Measurements from ENCODE around the gene ABCC3.
A peak's percentile ranks its signal among the peaks of the same experiment; 100 is the strongest.
"Not testable (repeated sequence)": the region's sequence is repeated elsewhere in the genome, so short reads cannot be mapped to it uniquely, and the experiment has no call there.

The ABCC3 gene

DNA sequence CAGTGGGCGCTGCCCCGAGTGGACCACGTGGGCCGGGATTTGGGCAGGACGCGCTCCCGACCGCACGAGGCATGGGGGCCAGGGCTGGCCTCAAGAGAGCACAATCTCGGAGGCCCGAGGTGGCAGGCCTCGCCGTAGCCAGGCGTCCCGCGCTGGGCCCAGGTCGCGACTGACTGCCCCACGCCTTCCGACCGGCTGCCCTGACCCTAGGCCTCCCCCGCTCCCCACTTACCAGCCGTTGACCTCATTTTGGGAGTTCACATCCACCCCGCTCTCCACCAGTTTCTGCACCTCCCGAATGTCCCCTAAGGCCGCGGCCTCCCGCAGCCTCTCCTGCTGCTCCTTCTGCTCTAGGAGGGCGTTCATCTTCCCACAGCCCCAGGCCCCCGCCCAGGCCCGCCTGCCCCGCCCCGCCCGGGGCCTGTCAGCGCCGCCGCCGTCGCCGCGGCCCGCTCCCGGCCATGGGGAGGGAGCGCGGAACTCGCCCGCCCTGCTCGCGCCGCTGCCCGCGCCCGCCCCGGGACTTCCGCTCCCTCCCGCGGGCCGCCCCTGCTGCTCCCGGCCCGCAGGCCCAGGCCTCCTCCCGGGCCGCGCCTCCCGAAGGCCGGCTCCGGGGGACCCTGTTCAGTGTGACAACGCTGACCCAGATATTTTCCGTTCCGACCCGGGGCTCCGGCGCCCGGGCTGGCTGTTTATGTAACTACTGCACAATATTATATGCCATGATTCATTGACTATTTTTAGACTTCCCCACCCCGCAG is 72.8 kb downstream of the ABCC3 start, which contains the start of gene ANKRD40:
TSS of gene ANKRD40 (minus strand) at position 626 of the 761 bp plus-strand sequence. CDS start at position 366, 260 bp downstream.
- DNase-seq (ENCODE audit: low spot score): peak; percentile 86

DNA sequence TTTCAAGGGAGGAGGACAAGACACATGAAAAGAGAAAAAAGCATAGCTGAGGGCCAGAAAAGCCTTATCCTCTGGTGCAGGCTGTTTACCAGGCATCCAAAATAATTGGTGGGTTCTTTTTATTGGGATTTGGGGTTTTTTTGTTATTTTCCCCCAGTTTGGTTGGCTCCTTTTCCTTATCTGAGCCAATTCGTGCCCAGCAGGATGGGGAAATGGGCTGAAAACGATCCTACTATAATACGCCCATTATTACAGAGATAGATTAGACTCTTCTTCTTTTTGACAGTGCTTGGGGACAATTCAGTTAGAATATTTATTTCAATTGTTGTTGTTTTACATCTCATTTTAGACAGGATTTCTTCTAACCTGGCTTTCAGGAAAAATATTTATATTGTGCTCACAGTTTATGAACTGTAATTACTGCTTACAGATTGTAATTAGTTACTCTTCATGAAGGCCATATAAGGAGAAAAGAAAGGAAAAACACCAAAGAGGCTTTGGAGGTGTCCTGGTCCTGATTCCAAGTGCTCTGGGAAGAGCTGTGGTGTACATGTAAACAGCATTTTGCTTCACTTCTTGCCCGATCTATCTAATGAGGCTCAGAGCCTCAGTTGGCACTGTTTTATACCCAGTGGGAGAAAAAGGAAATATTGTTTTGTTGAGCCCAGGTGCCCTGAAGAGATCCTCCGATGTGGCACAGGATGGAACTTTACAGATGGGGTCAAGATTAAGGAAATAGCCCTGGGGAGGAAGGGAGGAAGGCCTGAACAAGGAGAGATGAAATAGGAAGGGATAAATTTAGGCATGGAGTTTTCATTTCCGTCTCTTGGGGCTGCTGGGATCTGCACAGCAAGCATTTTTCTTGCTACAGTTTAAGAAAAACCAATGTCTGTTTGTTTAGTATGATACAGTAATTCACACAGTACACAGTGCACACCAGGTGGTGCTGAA is 73.6 kb downstream of the ABCC3 start:
- no peak for DNase-seq (ENCODE audit: low spot score)

- DNase-seq (ENCODE audit: low spot score): not testable (repeated sequence)
Observed at GRCh38 chr17:50709053-50709452, 74.4 kb downstream of the ABCC3 start.

GRCh38 chr17:50710025-50710424 is 75.3 kb downstream of the ABCC3 start:
- DNase-seq (ENCODE audit: low spot score): no peak

DNA sequence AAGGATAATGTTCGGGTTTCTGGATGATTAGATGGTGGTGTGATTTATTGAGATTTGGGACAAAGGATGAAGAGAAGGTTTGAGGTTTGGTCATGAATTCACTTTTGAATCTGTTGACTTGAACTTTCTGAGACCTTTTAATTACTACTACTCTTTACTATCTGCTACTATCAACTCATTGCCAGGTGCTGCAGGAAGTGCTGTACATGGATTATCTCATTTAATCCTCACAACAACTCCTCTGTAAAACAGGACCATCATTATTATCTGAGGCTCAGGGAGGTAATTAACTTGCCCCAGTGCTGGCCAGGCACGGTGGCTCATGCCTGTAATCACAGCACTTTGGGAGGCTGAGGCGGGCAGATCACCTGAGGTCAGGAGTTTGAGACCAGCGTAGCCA is 76.0 kb downstream of the ABCC3 start:
- DNase-seq (ENCODE audit: low spot score): no peak

- no peak for DNase-seq (ENCODE audit: low spot score)
Observed at GRCh38 chr17:50712641-50713040, 78.0 kb downstream of the ABCC3 start.

DNA sequence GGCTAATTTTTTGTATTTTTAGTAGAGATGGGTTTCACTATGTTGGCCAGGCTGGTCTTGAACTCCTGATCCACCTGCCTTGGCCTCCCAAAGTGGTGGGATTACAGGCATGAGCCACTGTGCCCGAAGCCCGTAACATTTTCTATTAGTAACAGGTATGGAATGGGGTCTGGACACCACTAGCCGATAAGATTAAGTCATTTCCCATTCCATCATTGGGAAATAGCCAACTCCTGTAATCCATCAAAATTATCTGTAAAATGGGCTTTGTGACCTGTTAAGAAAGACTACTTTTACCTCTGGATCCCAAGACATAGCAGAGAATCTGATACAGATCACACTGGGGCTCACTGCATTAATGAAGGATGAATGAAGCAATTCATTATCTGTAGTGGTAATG is 80.8 kb downstream of the ABCC3 start:
- no peak for DNase-seq (ENCODE audit: low spot score)

DNA sequence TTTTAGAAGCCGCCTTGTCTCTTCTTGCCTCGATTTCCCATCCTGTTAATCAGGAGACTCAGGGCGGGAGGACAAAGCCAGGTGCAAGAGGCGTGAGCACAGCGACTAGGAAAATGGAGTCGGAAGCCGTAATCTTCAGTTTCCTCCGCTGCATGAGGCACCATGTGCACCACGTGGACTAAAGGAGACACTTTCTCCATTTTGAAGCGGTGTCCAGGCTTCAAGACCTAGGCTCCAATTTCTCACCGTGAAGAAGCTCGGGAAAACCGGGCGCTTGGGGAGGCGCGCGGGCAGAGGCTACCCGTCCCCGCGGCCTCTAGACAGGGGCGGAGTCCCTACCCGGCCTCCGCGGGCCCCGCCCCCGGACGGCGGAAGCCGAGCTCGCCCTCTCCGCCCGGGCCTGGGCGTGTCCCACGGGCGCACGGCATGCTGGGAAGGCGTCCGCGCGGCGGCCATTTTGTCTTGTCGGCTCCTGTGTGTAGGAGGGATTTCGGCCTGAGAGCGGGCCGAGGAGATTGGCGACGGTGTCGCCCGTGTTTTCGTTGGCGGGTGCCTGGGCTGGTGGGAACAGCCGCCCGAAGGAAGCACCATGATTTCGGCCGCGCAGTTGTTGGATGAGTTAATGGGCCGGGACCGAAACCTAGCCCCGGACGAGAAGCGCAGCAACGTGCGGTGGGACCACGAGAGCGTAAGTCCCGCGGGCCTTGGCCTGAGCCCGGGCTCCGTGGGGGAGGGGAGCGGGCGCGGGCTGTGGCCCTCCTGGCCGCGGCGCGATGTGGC is 84.7 kb downstream of the ABCC3 start, which contains the start of gene LUC7L3:
TSS of gene LUC7L3 (plus strand) at position 460 of the 780 bp plus-strand sequence. CDS start at position 590, 130 bp downstream.
- peak; percentile 95 for DNase-seq (ENCODE audit: low spot score)

- DNase-seq (ENCODE audit: low spot score): no peak
Observed at GRCh38 chr17:50719924-50720794, 85.5 kb downstream of the ABCC3 start.

DNA sequence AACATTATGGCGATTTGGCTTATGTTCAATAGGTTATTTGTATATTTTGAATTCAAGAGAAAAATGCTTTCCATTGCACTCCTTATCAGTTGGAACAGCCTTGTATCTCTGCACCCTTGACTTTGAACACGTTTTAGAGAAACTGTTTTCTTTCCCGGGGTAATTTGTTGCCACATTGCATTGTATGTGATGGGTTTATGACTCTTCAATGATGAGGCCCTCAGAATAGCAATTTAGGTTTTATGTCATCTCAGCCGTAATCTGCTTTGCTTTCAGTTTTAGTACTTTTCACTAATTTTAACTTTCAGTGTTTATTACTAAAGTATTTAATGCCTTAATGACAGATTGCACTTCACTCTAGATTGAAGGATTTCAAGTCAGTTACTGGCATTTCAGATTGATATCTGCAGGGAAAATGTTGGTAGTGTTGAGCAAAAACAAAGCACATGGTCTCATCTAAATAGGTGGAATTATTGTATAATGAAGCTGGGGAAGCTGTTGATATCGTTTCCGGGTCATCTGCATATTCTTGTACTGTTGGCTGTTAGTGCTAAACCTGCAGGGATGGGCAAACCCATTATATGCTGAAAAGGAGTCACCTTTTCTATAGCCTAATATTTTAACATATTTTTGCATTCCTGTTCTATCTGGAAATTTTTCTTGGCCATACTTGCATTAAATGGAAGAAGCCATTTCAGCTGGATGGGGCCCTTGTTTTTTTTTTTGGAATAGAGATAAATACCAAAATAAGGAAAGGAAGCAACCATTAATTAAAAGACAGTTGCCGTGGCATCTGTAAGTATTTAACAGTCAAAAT is 86.7 kb downstream of the ABCC3 start:
- no peak for DNase-seq (ENCODE audit: low spot score)

DNA sequence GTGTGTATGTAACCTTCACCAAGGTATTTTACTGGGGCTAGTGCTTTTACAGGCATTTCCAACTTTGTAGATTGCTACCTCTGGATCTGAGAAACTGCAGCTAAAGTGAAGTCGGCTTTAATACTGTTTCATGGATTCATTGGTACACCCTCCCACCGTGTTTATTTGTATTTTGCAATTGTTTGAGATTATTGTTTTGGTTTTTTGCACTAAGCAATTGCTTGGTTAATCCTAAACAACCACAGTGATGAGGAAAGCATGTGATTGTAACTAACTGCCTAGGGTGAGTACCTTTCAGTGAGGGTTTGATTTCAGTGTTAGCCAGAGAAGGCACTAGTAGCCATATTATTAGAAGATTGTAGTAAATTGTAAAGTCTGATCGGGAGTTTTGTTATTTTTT is 88.1 kb downstream of the ABCC3 start:
- no peak for DNase-seq (ENCODE audit: low spot score)

DNA sequence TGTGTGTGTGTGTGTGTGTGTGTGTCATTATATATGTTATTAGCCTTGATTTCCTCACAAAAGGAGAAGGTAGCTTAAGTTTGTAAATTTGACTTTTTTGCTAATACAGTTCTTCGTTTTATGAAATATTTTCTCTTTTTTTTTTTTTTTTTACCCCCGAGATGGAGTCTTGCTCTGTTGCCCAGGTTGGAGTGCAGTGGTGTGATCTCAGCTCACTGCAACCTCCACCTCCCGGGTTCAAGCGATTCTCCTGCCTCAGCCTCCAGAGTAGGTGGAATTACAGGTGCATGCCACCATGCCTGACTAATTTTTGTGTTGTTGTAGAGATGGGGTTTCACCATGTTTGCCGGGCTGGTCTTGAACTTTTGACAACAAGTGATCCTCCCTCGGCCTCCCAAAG is 89.9 kb downstream of the ABCC3 start:
- not testable (repeated sequence) for DNase-seq (ENCODE audit: low spot score)

- no peak for DNase-seq (ENCODE audit: low spot score)
Observed at GRCh38 chr17:50725769-50726655, 91.3 kb downstream of the ABCC3 start.

DNA sequence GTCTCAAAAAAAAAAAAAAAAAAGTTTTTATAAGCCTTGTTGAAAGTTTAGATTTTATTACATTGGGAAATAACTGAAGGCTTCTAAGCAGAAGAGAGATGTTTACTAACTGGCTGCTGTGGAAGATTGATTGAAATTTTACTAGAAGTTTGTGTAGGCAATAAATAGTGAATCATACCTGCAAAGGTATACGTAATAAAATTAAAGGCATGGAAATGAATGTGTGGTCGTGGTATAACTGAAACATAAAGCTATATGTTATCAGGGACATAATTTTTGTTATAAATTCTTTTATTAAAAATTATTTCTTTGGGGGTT is 93.4 kb downstream of the ABCC3 start:
- DNase-seq (ENCODE audit: low spot score): no peak

DNA sequence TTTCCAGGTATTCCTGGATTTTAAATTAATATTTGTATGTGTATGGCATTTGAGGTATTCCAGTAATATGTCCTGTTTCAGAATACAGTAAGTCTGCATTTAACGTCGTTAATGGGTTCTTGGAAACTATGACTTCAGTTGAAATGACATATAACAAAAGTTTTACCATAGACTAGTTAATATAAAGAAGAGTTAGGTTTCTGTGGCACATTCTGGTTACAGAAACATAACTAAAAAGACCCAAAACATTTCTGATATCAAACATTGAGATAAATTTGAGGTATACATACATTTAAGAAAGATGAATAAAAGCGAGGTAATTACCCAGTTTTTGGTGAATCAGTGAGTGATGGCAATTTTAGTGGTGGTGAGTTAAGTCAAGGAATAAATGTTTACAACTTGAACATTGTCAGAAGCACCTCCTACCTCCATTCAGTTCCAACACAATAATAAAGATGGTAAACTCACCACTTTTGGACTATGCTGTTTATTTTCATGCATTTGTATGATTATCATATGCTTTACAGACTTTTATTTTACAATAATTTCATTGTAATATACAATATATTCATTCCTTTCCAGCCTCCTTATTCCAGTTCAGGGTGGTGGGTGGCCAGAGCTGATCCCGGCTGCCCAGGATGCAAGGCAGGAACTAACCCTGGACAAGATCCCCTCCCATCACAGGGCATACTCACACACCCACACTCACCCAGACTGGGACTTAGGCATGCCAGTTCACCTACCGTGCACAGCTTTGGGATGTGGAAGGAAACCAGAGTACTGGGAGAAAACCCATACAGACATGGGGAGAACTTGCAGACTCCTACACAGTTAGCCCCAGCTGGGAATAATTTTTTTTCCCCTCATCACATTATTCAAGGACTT is 94.4 kb downstream of the ABCC3 start:
- no peak for DNase-seq (ENCODE audit: low spot score)

DNA sequence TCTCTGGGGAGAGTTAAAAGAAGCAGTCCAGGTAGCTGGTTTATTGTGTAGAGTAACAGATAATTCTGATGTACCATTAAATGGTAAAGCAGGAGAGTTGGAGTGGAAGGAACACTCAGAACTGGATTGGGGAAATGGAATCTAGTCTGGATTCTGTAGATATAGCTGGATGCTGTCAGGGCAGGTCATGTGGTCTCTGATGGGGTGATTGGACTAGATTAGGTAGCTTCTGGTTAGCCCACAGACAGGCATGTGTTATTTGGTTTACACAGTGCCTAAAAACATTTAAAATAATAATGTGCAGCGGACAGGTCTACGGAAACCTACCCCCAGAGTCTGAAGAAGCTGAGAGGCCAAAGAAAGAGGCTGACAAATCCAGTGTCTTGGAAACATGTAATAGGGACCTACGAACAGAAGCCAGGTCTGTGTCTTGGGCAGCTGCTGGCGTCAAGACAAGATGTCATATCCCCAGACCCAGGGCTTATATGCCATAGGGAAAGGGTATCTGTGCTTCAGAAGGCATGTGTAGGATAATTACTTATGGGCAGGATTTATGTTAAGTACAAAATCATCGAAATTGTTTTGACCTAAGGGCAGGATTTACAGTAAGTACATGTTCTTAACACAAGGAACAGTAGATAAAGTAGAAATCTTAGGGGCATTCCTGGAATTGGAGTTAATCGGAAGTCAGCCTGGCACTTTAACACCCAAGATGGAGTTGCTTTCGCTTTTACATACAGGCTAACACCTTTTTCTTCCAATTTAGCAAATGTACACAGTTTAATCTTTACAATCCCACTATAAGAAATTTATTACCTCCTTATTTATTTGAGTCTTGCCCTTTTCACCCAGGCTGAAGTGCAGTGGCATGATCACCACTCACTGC is 97.1 kb downstream of the ABCC3 start:
- DNase-seq (ENCODE audit: low spot score): no peak

DNA sequence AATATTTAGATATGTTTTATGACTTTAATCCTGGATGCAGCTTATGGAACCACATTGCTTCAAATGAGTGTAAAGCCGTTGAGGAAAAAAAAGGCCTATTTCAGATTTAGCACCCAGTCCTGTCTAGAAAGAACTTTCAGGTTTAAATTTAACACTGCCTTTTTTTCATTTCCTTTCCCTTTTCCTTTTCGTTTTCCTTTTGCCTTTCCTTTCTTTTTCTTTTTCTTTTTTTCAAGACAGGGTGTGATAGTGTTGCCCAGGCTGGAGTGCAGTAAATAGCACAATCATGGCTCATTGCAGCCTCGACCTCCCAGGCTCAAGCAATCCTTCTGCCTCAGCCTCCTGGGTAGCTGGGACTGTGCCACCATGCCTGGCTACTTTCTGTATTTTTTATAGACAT is 100.6 kb downstream of the ABCC3 start:
- DNase-seq (ENCODE audit: low spot score): no peak
